Measurements from ENCODE around the gene RPS23.
"Not testable (repeated sequence)": the region's sequence is repeated elsewhere in the genome, so short reads cannot be mapped to it uniquely, and the experiment has no call there.

Gene RPS23

GRCh38 chr5:82295144-82295543 is 17.0 kb upstream of the RPS23 start:
- H3K4me3 ChIP-seq (ENCODE audit: low read length): no peak overlapping the region
- DNase-seq (ENCODE audit: low read depth, low spot score): peak; percentile 47

- H3K4me3 ChIP-seq (ENCODE audit: low read length): no peak overlapping the region
- DNase-seq (ENCODE audit: low read depth, low spot score): no peak
These were observed 13.3 kb upstream of the RPS23 start for GRCh38 chr5:82291420-82291819.

- H3K4me3 ChIP-seq (ENCODE audit: low read length): no peak overlapping the region
- no peak for DNase-seq (ENCODE audit: low read depth, low spot score)
These were observed 12.8 kb upstream of the RPS23 start for GRCh38 chr5:82290908-82291307.

- DNase-seq (ENCODE audit: low read depth, low spot score): no peak
These were observed 11.9 kb upstream of the RPS23 start for GRCh38 chr5:82290005-82290404.

GRCh38 chr5:82287625-82288024 is 9.5 kb upstream of the RPS23 start:
- no peak overlapping the region for H3K4me3 ChIP-seq (ENCODE audit: low read length)
- DNase-seq (ENCODE audit: low read depth, low spot score): no peak

More at GRCh38 chr5:82290005-82290404, 11.9 kb upstream of the RPS23 start:
- H3K4me3 ChIP-seq (ENCODE audit: low read length): no peak overlapping the region

GRCh38 chr5:82285206-82285605 is 7.1 kb upstream of the RPS23 start:
- no peak for DNase-seq (ENCODE audit: low read depth, low spot score)
- H3K4me3 ChIP-seq (ENCODE audit: low read length): no peak overlapping the region

- DNase-seq (ENCODE audit: low read depth, low spot score): no peak
- H3K4me3 ChIP-seq (ENCODE audit: low read length): no peak overlapping the region
These were observed 5.7 kb upstream of the RPS23 start for GRCh38 chr5:82283893-82284292.

GRCh38 chr5:82278711-82279370 is 687 bp upstream of the RPS23 start:
- peak overlapping the region; percentile 99 for H3K4me3 ChIP-seq (ENCODE audit: low read length)
- no peak for DNase-seq (ENCODE audit: low read depth, low spot score)

- DNase-seq (ENCODE audit: low read depth, low spot score): no peak
- H3K4me3 ChIP-seq (ENCODE audit: low read length): peak overlapping the region; percentile 99
These were observed 554 bp downstream of the RPS23 start for GRCh38 chr5:82277613-82277986.

- peak overlapping the region; percentile 99 for H3K4me3 ChIP-seq (ENCODE audit: low read length)
These were observed 1.1 kb downstream of the RPS23 start for GRCh38 chr5:82276800-82277612.

GRCh38 chr5:82275216-82275664 is 2.9 kb downstream of the RPS23 start:
- no peak for DNase-seq (ENCODE audit: low read depth, low spot score)
- no peak overlapping the region for H3K4me3 ChIP-seq (ENCODE audit: low read length)

More at GRCh38 chr5:82276800-82277612, 1.1 kb downstream of the RPS23 start:
- DNase-seq (ENCODE audit: low read depth, low spot score): no peak

GRCh38 chr5:82274343-82275211 is 3.6 kb downstream of the RPS23 start:
- H3K4me3 ChIP-seq (ENCODE audit: low read length): no peak overlapping the region
- DNase-seq (ENCODE audit: low read depth, low spot score): no peak

GRCh38 chr5:82273426-82273825 is 4.7 kb downstream of the RPS23 start:
- H3K4me3 ChIP-seq (ENCODE audit: low read length); DNase-seq (ENCODE audit: low read depth, low spot score): not testable (repeated sequence)

GRCh38 chr5:82272571-82273356 is 5.4 kb downstream of the RPS23 start:
- DNase-seq (ENCODE audit: low read depth, low spot score); H3K4me3 ChIP-seq (ENCODE audit: low read length): not testable (repeated sequence)

GRCh38 chr5:82269363-82269762 is 8.8 kb downstream of the RPS23 start:
- H3K4me3 ChIP-seq (ENCODE audit: low read length); DNase-seq (ENCODE audit: low read depth, low spot score): not testable (repeated sequence)

- not testable (repeated sequence) for DNase-seq (ENCODE audit: low read depth, low spot score); H3K4me3 ChIP-seq (ENCODE audit: low read length)
These were observed 10.7 kb downstream of the RPS23 start for GRCh38 chr5:82267297-82267933.

- H3K4me3 ChIP-seq (ENCODE audit: low read length): no peak overlapping the region
- no peak for DNase-seq (ENCODE audit: low read depth, low spot score)
These were observed 13.1 kb downstream of the RPS23 start for GRCh38 chr5:82265047-82265446.

GRCh38 chr5:82259172-82259800 is 18.9 kb downstream of the RPS23 start:
- H3K4me3 ChIP-seq (ENCODE audit: low read length): no peak overlapping the region
- no peak for DNase-seq (ENCODE audit: low read depth, low spot score)
